Measurements from ENCODE around the gene PSMG4. TPM values are rescaled to one million over a fixed set of nuclear protein-coding genes. Genes with fewer than 3 reads are reported as not detected.
A peak's percentile ranks its signal among the peaks of the same experiment; 100 is the strongest.

PSMG4 gene
- total and polyA plus RNA-seq, 2 of the 8 experiments (the other 6 are each of a cell fraction or from before 2014, with no cell fraction given), result 40.6 to 113 TPM

DNA sequence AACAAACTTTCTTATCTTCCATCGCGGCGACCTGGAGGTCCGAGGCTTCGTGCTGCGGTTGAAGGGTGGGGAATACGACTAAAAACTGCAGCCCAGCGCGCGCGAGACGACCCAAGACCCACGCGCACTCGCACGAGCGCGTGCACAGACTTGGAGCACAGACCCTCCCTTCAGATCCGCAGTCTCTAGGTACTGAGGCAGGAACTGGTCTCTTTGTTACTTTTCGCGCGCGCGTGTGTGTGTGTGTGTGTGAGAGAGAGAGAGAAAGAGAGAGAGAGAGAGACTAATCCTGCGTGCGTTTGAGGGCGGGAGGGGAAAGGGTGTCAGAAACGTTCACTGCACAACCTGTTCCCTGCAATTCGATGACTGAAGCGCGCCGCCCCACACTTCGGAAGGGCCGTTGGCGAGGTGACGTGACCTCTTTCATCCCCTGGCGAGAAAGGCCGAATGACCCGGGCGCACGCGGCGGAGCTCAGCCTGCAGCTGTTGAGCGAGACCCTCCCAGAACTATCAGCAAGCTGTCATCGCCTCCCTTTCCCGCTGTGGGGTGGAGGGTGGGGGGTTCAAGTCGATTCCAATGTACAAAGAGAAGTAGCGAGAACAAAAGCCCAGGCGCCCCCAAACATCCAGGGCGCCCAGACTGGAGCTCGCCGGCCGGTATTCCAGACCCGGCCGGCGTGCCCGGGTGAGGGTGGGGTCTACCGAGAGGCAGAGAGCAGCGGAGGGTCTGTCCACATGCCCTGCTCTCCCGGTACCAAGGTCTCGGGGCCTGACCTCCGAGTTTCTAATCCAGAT, 29.8 kb upstream of the PSMG4 start (continued):
- no peak for TF ChIP-seq TAF7 (optimal IDR thresholded peaks at IDR 0.05; ENCODE audit: borderline replicate concordance, low read depth, low read length)
- no peak for TF ChIP-seq SP4 (IDR thresholded peaks at IDR 0.05; ENCODE audit: low read length)
- TF ChIP-seq SP1 (IDR thresholded peaks at IDR 0.05; ENCODE audit: low read depth, low read length), result no peak
- TF ChIP-seq, protein P1, sequence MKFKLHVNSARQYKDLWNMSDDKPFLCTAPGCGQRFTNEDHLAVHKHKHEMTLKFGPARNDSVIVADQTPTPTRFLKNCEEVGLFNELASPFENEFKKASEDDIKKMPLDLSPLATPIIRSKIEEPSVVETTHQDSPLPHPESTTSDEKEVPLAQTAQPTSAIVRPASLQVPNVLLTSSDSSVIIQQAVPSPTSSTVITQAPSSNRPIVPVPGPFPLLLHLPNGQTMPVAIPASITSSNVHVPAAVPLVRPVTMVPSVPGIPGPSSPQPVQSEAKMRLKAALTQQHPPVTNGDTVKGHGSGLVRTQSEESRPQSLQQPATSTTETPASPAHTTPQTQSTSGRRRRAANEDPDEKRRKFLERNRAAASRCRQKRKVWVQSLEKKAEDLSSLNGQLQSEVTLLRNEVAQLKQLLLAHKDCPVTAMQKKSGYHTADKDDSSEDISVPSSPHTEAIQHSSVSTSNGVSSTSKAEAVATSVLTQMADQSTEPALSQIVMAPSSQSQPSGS (IDR thresholded peaks at IDR 0.05; ENCODE audit: low read length), result 0 out of 2 replicates have a peak, but pooled peaks have one; percentile 54
- TF ChIP-seq GTF2F1 (IDR thresholded peaks at IDR 0.05; ENCODE audit: borderline replicate concordance, low read depth, low read length), result no peak
- TF ChIP-seq, protein P2, sequence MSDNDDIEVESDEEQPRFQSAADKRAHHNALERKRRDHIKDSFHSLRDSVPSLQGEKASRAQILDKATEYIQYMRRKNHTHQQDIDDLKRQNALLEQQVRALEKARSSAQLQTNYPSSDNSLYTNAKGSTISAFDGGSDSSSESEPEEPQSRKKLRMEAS (IDR thresholded peaks at IDR 0.05), result peak; percentile 79

Measured in H1 (cell line).